Heart right ventricle (tissue), 16 donors: ENCODE data around the gene C1QTNF1. TPM values are rescaled to one million over a fixed set of nuclear protein-coding genes. Genes with fewer than 3 reads are reported as not detected.

ENCODE experiments used
- ATAC-seq, 8 donors: fragments of 200-7000 bp; cut with Tn5 transposase; one replicate each; pipeline ENCODE4 v1.9.1; 2020; ENCODE audit warnings: mild to moderate bottlenecking in 8 of 8, moderate library complexity in 8 of 8, moderate number of reproducible peaks in 1 of 8
- DNase-seq, 2 donors: peaks; one replicate each; pipeline ENCODE4 v3.0.0-alpha.2; 2020
- H3K27ac ChIP-seq, 10 donors: fragments of 200-600 bp; sonication (generic) in 2 of 10; one replicate each; pipeline versions ENCODE4 v1.5.0 to v1.8.0; 2020 to 2022; ENCODE audit warnings: mild to moderate bottlenecking in 3 of 10
- H3K27me3 ChIP-seq, 7 donors: fragments of 200-600 bp; one replicate each; pipeline ENCODE4 v1.8.0; 2021 to 2022; ENCODE audit warnings: mild to moderate bottlenecking in 2 of 7
- H3K36me3 ChIP-seq, 9 donors: fragments of 200-600 bp; sonication (generic) in 1 of 9; one replicate each; pipeline versions ENCODE4 v1.5.0 to v1.8.0; 2020 to 2022; ENCODE audit warnings: mild to moderate bottlenecking in 2 of 9
- H3K4me1 ChIP-seq, 9 donors: fragments of 200-600 bp; sonication (generic) in 1 of 9; one replicate each; pipeline versions ENCODE4 v1.5.0 to v1.8.0; 2020 to 2022; ENCODE audit warnings: mild to moderate bottlenecking in 4 of 9
- H3K4me3 ChIP-seq, 10 donors: fragments of 200-600 bp; sonication (generic) in 2 of 10; one replicate each; pipeline versions ENCODE4 v1.5.0 to v1.8.0; 2020 to 2022; ENCODE audit warnings: mild to moderate bottlenecking in 7 of 10, moderate library complexity in 2 of 10
- H3K9me3 ChIP-seq, 11 donors: fragments of 200-600 bp in 10 of 11; sonication (generic) in 2 of 11; one replicate each; pipeline versions ENCODE4 v1.5.0 to v1.8.0; 2013 to 2022; ENCODE audit warnings: mild to moderate bottlenecking in 2 of 11, control low read depth in 1 of 11, moderate library complexity in 1 of 11
- CTCF ChIP-seq, 9 donors: fragments of 200-600 bp; sonication (generic) in 2 of 9; IDR thresholded peaks; one replicate each; pipeline versions ENCODE4 v1.5.0 to v1.8.0; 2021 to 2022; ENCODE audit warnings: antibody characterized with exemption in 9 of 9, mild to moderate bottlenecking in 5 of 9, moderate library complexity in 1 of 9
- WGBS, 2 donors: extraction: QIAGEN DNeasy Blood & Tissue Kit; methylation state at CpG; one replicate each; pipeline ENCODE4 v1.1.7; 2013; ENCODE audit warnings: inconsistent platforms in 1 of 2; 5-methylcytosine and 5-hydroxymethylcytosine counted together
- intact Hi-C, 10 donors: fragments of 100-400 bp; cut with DNase I; formaldehyde crosslinking; loops; one replicate each; pipeline versions ENCODE4 v1.11.1 to v1.14.2; 2022
- long read RNA-seq, 3 donors: library from polyadenylated mRNA; unstranded; transcript quantifications; one replicate each; pipeline ENCODE4 v2.0.0, GENCODE V29; 2020 to 2021
- polyA plus RNA-seq, 2 donors: library from polyadenylated mRNA; stranded (reverse); fragments of 200-250 nt; gene quantifications; one replicate each; pipeline ENCODE4 v1.2.3, GENCODE V29; 2013
- total RNA-seq, 10 donors: library from RNA; stranded (reverse); fragmentation: NEBNext Ultra II Directional in 3 of 10; extraction: Animal tissue kit (Norgen Biotek cat#: 25700) in 3 of 10; gene quantifications; one replicate each; pipeline versions ENCODE4 v1.2.1 to v1.2.4, GENCODE V29; 2021 to 2023
- donor health status: Arrhythmogenic right ventricular cardiomyopathy.
- donor health status: ischemic (EF 13 %, LVEDD 7.1; RV severe dilation, severe dysfunction).
- donor health status: healthy with polysubstance abuse.
- donor health status: DM: no; HTN: yes; CAD: no.
- donor health status: DM: no; HTN: no; CAD: no.
- donor health status: ischemic (EF 25% LVEDD 6.9; RV normal size, moderate dysfunction).
- donor health status: ischemic (EF 25% LVEDD 5.7; RV mildly dilated, moderate dysfunction).
- donor health status: healthy.
- donor health status: DM: yes; HTN: yes; CAD: no.
- donor health status: Ischemic cardiomyopathy.
- donor health status: ischemic (EF 35%, LVEDD 5.7; RV mildly dilated, moderate dysfunction).
- donor health status: nonischemic (EF 11% LVEDD 7.7; RV severe dilation, severe dysfunction).
- donor health status: DM: yes; HTN: yes; CAD: no.
- donor health status: PGD.
- donor health status: ischemic (EF 29% LVEDD 5.4; RV normal size, mild dysfunction).
- donor health status: nonischemic (EF 23%, LVEDD 6.1; RV moderate dilation, normal function).

Gene C1QTNF1
- 100 to 1,000 TPM in 3 of 10 donors, 10 to 100 TPM in 7; 29.3 to 685 (median 62.8) TPM for total RNA-seq
- 100 to 1,000 TPM; 108 to 224 TPM for polyA plus RNA-seq
- long read RNA-seq, donor 1, transcript C1QTNF1-206 (4 exons, 1,672 nt), result major isoform, 35 of 103 reads
- long read RNA-seq, donor 1, partial matches to known transcripts, result 58 of 103 reads
- long read RNA-seq, donor 1, other reads (novel, unspliced or antisense), result 1 of 103 reads
- long read RNA-seq, donor 2, transcript C1QTNF1-206 (4 exons, 1,672 nt), result major isoform, 32 of 58 reads
- long read RNA-seq, donor 2, partial matches to known transcripts, result 23 of 58 reads
- long read RNA-seq, donor 2, other reads (novel, unspliced or antisense), result 2 of 58 reads
- long read RNA-seq, donor 3, transcript C1QTNF1-204 (4 exons, 2,833 nt), result minor isoform, 8 of 212 reads
- long read RNA-seq, donor 3, transcript C1QTNF1-205 (4 exons, 1,294 nt), result major isoform, 24 of 212 reads
- long read RNA-seq, donor 3, transcript C1QTNF1-207 (5 exons, 1,396 nt), result minor isoform, 8 of 212 reads
- long read RNA-seq, donor 3, transcript C1QTNF1-206 (4 exons, 1,672 nt), result minor isoform, 20 of 212 reads
- long read RNA-seq, donor 3, partial matches to known transcripts, result 125 of 212 reads
- long read RNA-seq, donor 3, other reads (novel, unspliced or antisense), result 22 of 212 reads

- Histone ChIP-seq H3K4me3 (peak within 1 kb of the TSS; percentile 58 to 83 (median 76)), H3K9me3 (no peaks in the 10 kb centered on the region), H3K27ac (peak within 1 kb of the TSS; percentile 84 to 95 (median 90)), H3K4me1 (peaks cover 50 to 95% (median 90%) of the 10 kb centered on the region in 9 donors), H3K27me3 (peaks cover 0 to 79% (median 0%) of the 10 kb centered on the region in 7 donors), H3K36me3 (no peaks in the 10 kb centered on the region)
- ATAC-seq (peak; percentile 4 to 52 (median 31)), DNase-seq (peak; percentile 72)
- 2% methylated on average over 77 of the region's 77 CpGs for WGBS, 2 donors
- peak in 8 of 9 donors; percentile 22 to 49 (median 38) for TF ChIP-seq CTCF (IDR thresholded peaks at IDR 0.05)
- intact Hi-C loops, result loop anchor here in 4 of 10 donors (2.0 to 10.0 kb wide), 4 partner anchors 19 to 368 kb away; partner anchors contain the start of gene ENGASE (in 1 of the 4)
Measured at GRCh38 chr17:79023886-79024771, at the start of gene C1QTNF1. TSS of gene C1QTNF1 (plus strand) at chr17:79024169. CDS start at chr17:79043969, 19,800 bp downstream.

GRCh38 chr17:78974635-78975591 lies 49.1 kb upstream of the C1QTNF1 start:
- Histone ChIP-seq H3K4me1 (peaks cover 21 to 89% (median 69%) of the 10 kb centered on the region in 9 donors), H3K27ac (peak overlapping the region in 8 of 10 donors; percentile 15 to 79 (median 46)), H3K36me3 (peaks cover 0 to 44% (median 5%) of the 10 kb centered on the region in 9 donors), H3K9me3 (no peaks in the 10 kb centered on the region), H3K4me3 (peak overlapping the region in 4 of 10 donors; percentile 4 to 30 (median 26)), H3K27me3 (no peaks in the 10 kb centered on the region)
- ATAC-seq (peak in 5 of 8 donors; percentile 9 to 35 (median 19)), DNase-seq (peak; percentile 54 to 59)
- intact Hi-C loops, result loop anchor here in 8 of 10 donors (5.0 to 10.0 kb wide), 6 partner anchors 38 to 480 kb away; partner anchors contain the start of gene TIMP2 (in 1 of the 8)
- TF ChIP-seq CTCF (IDR thresholded peaks at IDR 0.05), result no peak
- WGBS, 2 donors, result 54 to 59% methylated on average over 30 of the region's 30 CpGs

- DNase-seq, result no peak
- Histone ChIP-seq H3K27ac (peak overlapping the region in 9 of 10 donors; percentile 58 to 85 (median 80)), H3K4me1 (peaks cover 27 to 76% (median 64%) of the 10 kb centered on the region in 9 donors), H3K27me3 (no peaks in the 10 kb centered on the region), H3K36me3 (peaks cover 0 to 32% (median 0%) of the 10 kb centered on the region in 9 donors), H3K9me3 (no peaks in the 10 kb centered on the region), H3K4me3 (peak overlapping the region in 8 of 10 donors; percentile 17 to 65 (median 48))
- intact Hi-C loops, result loop anchor here in 1 of 10 donors (10.0 kb wide), 1 partner anchor 482 kb away; no protein-coding TSS in a partner anchor
- no peak for ATAC-seq
- TF ChIP-seq CTCF (IDR thresholded peaks at IDR 0.05), result no peak
- WGBS, 2 donors, result 69 to 77% methylated on average over 20 of the region's 20 CpGs
Measured at GRCh38 chr17:78976907-78977680, 46.9 kb upstream of the C1QTNF1 start.
